Epithelial cell of esophagus (primary cell): ENCODE measurements around the gene BCL2L2.
"Not testable (repeated sequence)": the region's sequence is repeated elsewhere in the genome, so short reads cannot be mapped to it uniquely, and the experiment has no call there.

ENCODE experiments used
- DNase-seq: peaks from one replicate; pipeline ENCODE4 v3.0.0; 2010; ENCODE audit warnings: low read depth
- H3K4me3 ChIP-seq: 2 replicates; pipeline ENCODE4 v1.5.1; 2011; ENCODE audit warnings: mild to moderate bottlenecking, low read length, control low read depth
- TF ChIP-seq, protein P1 (sequence below): IDR thresholded peaks from 2 replicates; pipeline ENCODE4 v1.5.1; 2011; ENCODE audit warnings: low read depth, mild to moderate bottlenecking, low read length, control low read depth, inconsistent platforms; ENCODE audit not compliant: insufficient read depth; ENCODE audit errors: missing control alignments

Gene BCL2L2

GRCh38 chr14:23321572-23322547 lies 15.2 kb downstream of the BCL2L2 start:
- peak; percentile 75 for DNase-seq
- TF ChIP-seq, protein P1, sequence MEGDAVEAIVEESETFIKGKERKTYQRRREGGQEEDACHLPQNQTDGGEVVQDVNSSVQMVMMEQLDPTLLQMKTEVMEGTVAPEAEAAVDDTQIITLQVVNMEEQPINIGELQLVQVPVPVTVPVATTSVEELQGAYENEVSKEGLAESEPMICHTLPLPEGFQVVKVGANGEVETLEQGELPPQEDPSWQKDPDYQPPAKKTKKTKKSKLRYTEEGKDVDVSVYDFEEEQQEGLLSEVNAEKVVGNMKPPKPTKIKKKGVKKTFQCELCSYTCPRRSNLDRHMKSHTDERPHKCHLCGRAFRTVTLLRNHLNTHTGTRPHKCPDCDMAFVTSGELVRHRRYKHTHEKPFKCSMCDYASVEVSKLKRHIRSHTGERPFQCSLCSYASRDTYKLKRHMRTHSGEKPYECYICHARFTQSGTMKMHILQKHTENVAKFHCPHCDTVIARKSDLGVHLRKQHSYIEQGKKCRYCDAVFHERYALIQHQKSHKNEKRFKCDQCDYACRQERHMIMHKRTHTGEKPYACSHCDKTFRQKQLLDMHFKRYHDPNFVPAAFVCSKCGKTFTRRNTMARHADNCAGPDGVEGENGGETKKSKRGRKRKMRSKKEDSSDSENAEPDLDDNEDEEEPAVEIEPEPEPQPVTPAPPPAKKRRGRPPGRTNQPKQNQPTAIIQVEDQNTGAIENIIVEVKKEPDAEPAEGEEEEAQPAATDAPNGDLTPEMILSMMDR = peak; percentile 18

DNA sequence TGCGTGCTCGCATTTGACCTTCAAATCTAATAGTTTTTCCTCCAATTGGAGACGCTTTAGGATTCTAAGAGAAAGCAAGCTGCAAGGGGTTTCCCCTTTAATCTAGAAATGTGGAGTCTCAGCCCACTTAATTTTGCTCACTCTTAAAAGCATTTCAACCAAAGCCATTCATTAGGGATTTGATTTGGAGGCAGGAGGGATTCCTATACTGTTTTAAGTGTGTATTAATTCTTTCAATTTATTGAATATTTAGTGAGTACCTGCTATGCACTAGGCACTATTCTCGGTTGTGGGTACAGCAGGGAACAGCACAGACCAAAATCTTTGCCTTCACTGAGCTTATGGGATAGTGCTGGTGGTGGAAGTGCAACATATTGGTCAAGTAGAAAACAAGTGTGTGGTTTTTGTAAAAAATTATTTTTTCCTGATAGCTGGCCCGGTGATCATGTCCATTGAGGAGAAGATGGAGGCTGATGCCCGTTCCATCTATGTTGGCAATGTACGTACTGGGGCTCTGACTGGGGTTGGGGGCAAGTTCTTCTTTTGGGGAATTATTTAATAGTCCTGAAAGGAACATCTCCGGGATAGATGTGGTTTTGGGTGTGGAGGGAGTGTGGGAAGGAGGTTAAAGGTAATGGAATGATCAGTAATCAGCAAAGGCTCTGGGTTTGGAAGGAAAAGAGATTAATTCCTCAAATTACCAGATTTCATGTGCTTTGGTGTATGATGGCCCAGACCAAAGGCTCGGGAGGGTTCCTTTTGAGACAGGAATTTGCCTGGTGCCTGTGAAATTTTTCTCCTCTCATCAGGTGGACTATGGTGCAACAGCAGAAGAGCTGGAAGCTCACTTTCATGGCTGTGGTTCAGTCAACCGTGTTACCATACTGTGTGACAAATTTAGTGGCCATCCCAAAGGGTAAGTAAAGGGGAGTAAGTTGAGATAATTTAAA lies 16.2 kb downstream of the BCL2L2 start:
- DNase-seq = no peak
- TF ChIP-seq, protein P1 = no peak
- peak overlapping the region; percentile 91 for H3K4me3 ChIP-seq

More at GRCh38 chr14:23321572-23322547, 15.2 kb downstream of the BCL2L2 start:
- peak overlapping the region; percentile 91 for H3K4me3 ChIP-seq

DNA sequence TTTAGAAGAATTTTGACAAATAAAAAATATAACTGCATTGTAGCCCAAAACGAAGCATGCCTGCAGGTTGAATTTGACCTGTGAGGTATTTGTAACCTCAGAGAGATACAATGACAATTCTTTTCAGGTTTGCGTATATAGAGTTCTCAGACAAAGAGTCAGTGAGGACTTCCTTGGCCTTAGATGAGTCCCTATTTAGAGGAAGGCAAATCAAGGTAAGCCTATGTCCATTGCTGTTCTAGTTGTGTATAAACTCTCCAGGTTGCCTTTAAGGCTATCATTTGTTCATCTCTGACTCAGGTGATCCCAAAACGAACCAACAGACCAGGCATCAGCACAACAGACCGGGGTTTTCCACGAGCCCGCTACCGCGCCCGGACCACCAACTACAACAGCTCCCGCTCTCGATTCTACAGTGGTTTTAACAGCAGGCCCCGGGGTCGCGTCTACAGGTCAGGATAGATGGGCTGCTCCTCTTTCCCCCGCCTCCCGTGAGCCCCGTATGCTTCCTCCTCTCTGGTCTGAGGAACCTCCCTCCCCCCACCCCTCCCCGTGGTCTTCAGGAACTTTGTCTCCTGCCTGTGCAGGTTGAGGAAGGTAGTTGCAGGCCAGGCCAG lies 17.3 kb downstream of the BCL2L2 start:
- no peak overlapping the region for H3K4me3 ChIP-seq
- DNase-seq = no peak
- TF ChIP-seq, protein P1 = no peak

GRCh38 chr14:23324455-23324846 lies 17.8 kb downstream of the BCL2L2 start:
- no peak overlapping the region for H3K4me3 ChIP-seq
- TF ChIP-seq, protein P1 = no peak
- DNase-seq = no peak

DNA sequence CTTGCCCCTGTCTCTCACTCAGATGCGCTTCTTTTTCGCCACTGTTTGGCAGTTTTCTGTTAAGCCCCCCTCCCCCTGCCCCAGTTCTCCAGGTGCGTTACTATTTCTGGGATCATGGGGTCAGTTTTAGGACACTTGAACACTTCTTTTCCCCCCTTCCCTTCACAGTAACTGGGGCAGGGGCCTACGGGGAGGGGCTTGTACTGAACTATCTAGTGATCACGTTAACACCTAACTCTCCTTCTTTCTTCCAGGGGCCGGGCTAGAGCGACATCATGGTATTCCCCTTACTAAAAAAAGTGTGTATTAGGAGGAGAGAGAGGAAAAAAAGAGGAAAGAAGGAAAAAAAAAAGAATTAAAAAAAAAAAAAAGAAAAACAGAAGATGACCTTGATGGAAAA lies 18.4 kb downstream of the BCL2L2 start:
- TF ChIP-seq, protein P1 = no peak
- no peak overlapping the region for H3K4me3 ChIP-seq
- DNase-seq = no peak

DNA sequence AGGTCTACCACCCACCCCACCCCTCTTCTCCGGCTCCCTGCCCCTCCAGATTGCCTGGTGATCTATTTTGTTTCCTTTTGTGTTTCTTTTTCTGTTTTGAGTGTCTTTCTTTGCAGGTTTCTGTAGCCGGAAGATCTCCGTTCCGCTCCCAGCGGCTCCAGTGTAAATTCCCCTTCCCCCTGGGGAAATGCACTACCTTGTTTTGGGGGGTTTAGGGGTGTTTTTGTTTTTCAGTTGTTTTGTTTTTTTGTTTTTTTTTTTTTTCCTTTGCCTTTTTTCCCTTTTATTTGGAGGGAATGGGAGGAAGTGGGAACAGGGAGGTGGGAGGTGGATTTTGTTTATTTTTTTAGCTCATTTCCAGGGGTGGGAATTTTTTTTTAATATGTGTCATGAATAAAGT lies 19.1 kb downstream of the BCL2L2 start:
- H3K4me3 ChIP-seq, DNase-seq: not testable (repeated sequence)
